ENCODE measurements around the gene ZFYVE21.
"Not testable (repeated sequence)": the region's sequence is repeated elsewhere in the genome, so short reads cannot be mapped to it uniquely, and the experiment has no call there.

The ZFYVE21 gene

GRCh38 chr14:103688906-103689902 lies 26.4 kb upstream of the ZFYVE21 start:
- no peak overlapping the region for H2BK5ac ChIP-seq (ENCODE audit: low read depth, low read length, poor library complexity)
- WGBS (ENCODE audit: extremely low coverage, insufficient coverage, insufficient read length), result 100% methylated on average over 5 of the region's 16 CpGs
- H4K12ac ChIP-seq (ENCODE audit: low read depth, low read length), result no peak overlapping the region
- H3K27me3 ChIP-seq (ENCODE audit: insufficient read depth, low read length), result no peaks in the 10 kb centered on the region
- no peak overlapping the region for H4K91ac ChIP-seq (ENCODE audit: low read depth, low read length)
- peaks cover 4% of the 10 kb centered on the region in 2 experiments for H3K4me1 ChIP-seq (ENCODE audit: control insufficient read depth in 1 of 2, insufficient read depth in 2 of 2, low read length in 2 of 2)
- no peaks in the 10 kb centered on the region for H3K79me2 ChIP-seq (ENCODE audit: control insufficient read depth, insufficient read depth, low read length, poor library complexity)
- DNase-seq, result no peak
- H3K18ac ChIP-seq (ENCODE audit: low read length), result no peak overlapping the region
- H2BK120ac ChIP-seq (ENCODE audit: insufficient read depth, low read length, poor library complexity), result no peak overlapping the region
- no peak overlapping the region for H3K9ac ChIP-seq (ENCODE audit: low read length)
- no peak overlapping the region for H3K4me3 ChIP-seq (ENCODE audit: low read depth, low read length)
- no peak overlapping the region for H3K4me2 ChIP-seq (ENCODE audit: low read length)
- no peak overlapping the region for H3K23ac ChIP-seq (ENCODE audit: low read length)
- no peak overlapping the region for H3K4ac ChIP-seq (ENCODE audit: low read depth, low read length)
- no peak overlapping the region for H4K8ac ChIP-seq (ENCODE audit: low read depth, low read length)
- H2BK12ac ChIP-seq (ENCODE audit: low read length), result no peak overlapping the region
- peaks cover 53 to 68% of the 10 kb centered on the region in 2 experiments for H3K36me3 ChIP-seq (ENCODE audit: control insufficient read depth in 1 of 2, insufficient read depth in 2 of 2, low read length in 2 of 2)
- H3K9me3 ChIP-seq (ENCODE audit: insufficient read depth, low read depth, low read length), result no peaks in the 10 kb centered on the region
- H3K79me1 ChIP-seq (ENCODE audit: low read length), result no peaks in the 10 kb centered on the region
- H3K14ac ChIP-seq (ENCODE audit: low read length), result no peak overlapping the region
- no peak overlapping the region for H2AK5ac ChIP-seq (ENCODE audit: low read length)
- no peak overlapping the region for H2AFZ ChIP-seq (ENCODE audit: insufficient read depth, low read length, poor library complexity)
- H3K27ac ChIP-seq (ENCODE audit: low read depth, low read length), result no peak overlapping the region

- Histone ChIP-seq H3K27me3 (ENCODE audit: insufficient read depth, low read length) (no peaks in the 10 kb centered on the region), H4K8ac (ENCODE audit: low read depth, low read length) (no peak overlapping the region), H4K91ac (ENCODE audit: low read depth, low read length) (no peak overlapping the region), H3K14ac (ENCODE audit: low read length) (no peak overlapping the region), H3K4me3 (ENCODE audit: low read depth, low read length) (no peak overlapping the region), H3K9me3 (ENCODE audit: insufficient read depth, low read depth, low read length) (no peaks in the 10 kb centered on the region), H3K9ac (ENCODE audit: low read length) (no peak overlapping the region), H3K4me1 (ENCODE audit: control insufficient read depth in 1 of 2, insufficient read depth in 2 of 2, low read length in 2 of 2) (peaks cover 4% of the 10 kb centered on the region in 2 experiments), H3K27ac (ENCODE audit: low read depth, low read length) (no peak overlapping the region), H3K36me3 (ENCODE audit: control insufficient read depth in 1 of 2, insufficient read depth in 2 of 2, low read length in 2 of 2) (peaks cover 56 to 65% of the 10 kb centered on the region in 2 experiments), H2AK5ac (ENCODE audit: low read length) (no peak overlapping the region), H4K12ac (ENCODE audit: low read depth, low read length) (no peak overlapping the region), H2BK5ac (ENCODE audit: low read depth, low read length, poor library complexity) (no peak overlapping the region), H3K4me2 (ENCODE audit: low read length) (no peak overlapping the region), H3K18ac (ENCODE audit: low read length) (no peak overlapping the region), H3K79me1 (ENCODE audit: low read length) (no peaks in the 10 kb centered on the region), H3K4ac (ENCODE audit: low read depth, low read length) (no peak overlapping the region), H3K79me2 (ENCODE audit: control insufficient read depth, insufficient read depth, low read length, poor library complexity) (no peaks in the 10 kb centered on the region), H2BK120ac (ENCODE audit: insufficient read depth, low read length, poor library complexity) (no peak overlapping the region), H2BK12ac (ENCODE audit: low read length) (no peak overlapping the region), H2AFZ (ENCODE audit: insufficient read depth, low read length, poor library complexity) (no peak overlapping the region), H3K23ac (ENCODE audit: low read length) (no peak overlapping the region)
- no CpG with 5 or more reads among the region's 8 CpGs for WGBS (ENCODE audit: extremely low coverage, insufficient coverage, insufficient read length)
- no peak for DNase-seq
Measured at GRCh38 chr14:103690332-103690731, 25.3 kb upstream of the ZFYVE21 start.

- not testable (repeated sequence) for H4K12ac ChIP-seq (ENCODE audit: low read depth, low read length); H3K27me3 ChIP-seq (ENCODE audit: insufficient read depth, low read length); H2BK12ac ChIP-seq (ENCODE audit: low read length); H3K4me2 ChIP-seq (ENCODE audit: low read length); H3K4ac ChIP-seq (ENCODE audit: low read depth, low read length); H3K4me3 ChIP-seq (ENCODE audit: low read depth, low read length); H2AK5ac ChIP-seq (ENCODE audit: low read length); H3K79me2 ChIP-seq (ENCODE audit: control insufficient read depth, insufficient read depth, low read length, poor library complexity); H3K9ac ChIP-seq (ENCODE audit: low read length); H3K9me3 ChIP-seq (ENCODE audit: insufficient read depth, low read depth, low read length); H3K4me1 ChIP-seq (ENCODE audit: control insufficient read depth in 1 of 2, insufficient read depth in 2 of 2, low read length in 2 of 2); DNase-seq; H3K23ac ChIP-seq (ENCODE audit: low read length); H2BK120ac ChIP-seq (ENCODE audit: insufficient read depth, low read length, poor library complexity); H4K91ac ChIP-seq (ENCODE audit: low read depth, low read length); H3K79me1 ChIP-seq (ENCODE audit: low read length); H2BK5ac ChIP-seq (ENCODE audit: low read depth, low read length, poor library complexity); H4K8ac ChIP-seq (ENCODE audit: low read depth, low read length); H3K18ac ChIP-seq (ENCODE audit: low read length); H3K27ac ChIP-seq (ENCODE audit: low read depth, low read length); H2AFZ ChIP-seq (ENCODE audit: insufficient read depth, low read length, poor library complexity); H3K14ac ChIP-seq (ENCODE audit: low read length)
- no CpG with 5 or more reads among the region's 5 CpGs for WGBS (ENCODE audit: extremely low coverage, insufficient coverage, insufficient read length)
- peaks cover 55 to 65% of the 10 kb centered on the region in 2 experiments for H3K36me3 ChIP-seq (ENCODE audit: control insufficient read depth in 1 of 2, insufficient read depth in 2 of 2, low read length in 2 of 2)
Measured at GRCh38 chr14:103691655-103692054, 24.0 kb upstream of the ZFYVE21 start.

GRCh38 chr14:103692159-103692558 lies 23.5 kb upstream of the ZFYVE21 start:
- Histone ChIP-seq H3K23ac (ENCODE audit: low read length) (no peak overlapping the region), H3K27ac (ENCODE audit: low read depth, low read length) (no peak overlapping the region), H3K79me1 (ENCODE audit: low read length) (no peaks in the 10 kb centered on the region), H3K4me3 (ENCODE audit: low read depth, low read length) (peak overlapping the region; percentile 58), H3K9ac (ENCODE audit: low read length) (no peak overlapping the region), H4K12ac (ENCODE audit: low read depth, low read length) (no peak overlapping the region), H3K36me3 (ENCODE audit: control insufficient read depth in 1 of 2, insufficient read depth in 2 of 2, low read length in 2 of 2) (peaks cover 54 to 61% of the 10 kb centered on the region in 2 experiments), H2AFZ (ENCODE audit: insufficient read depth, low read length, poor library complexity) (no peak overlapping the region), H3K9me3 (ENCODE audit: insufficient read depth, low read depth, low read length) (peaks cover 2% of the 10 kb centered on the region), H3K14ac (ENCODE audit: low read length) (no peak overlapping the region), H3K18ac (ENCODE audit: low read length) (no peak overlapping the region), H3K79me2 (ENCODE audit: control insufficient read depth, insufficient read depth, low read length, poor library complexity) (no peaks in the 10 kb centered on the region), H2BK12ac (ENCODE audit: low read length) (no peak overlapping the region), H3K4ac (ENCODE audit: low read depth, low read length) (no peak overlapping the region), H2BK5ac (ENCODE audit: low read depth, low read length, poor library complexity) (no peak overlapping the region), H3K4me1 (ENCODE audit: control insufficient read depth in 1 of 2, insufficient read depth in 2 of 2, low read length in 2 of 2) (peaks cover 0 to 2% of the 10 kb centered on the region in 2 experiments), H2BK120ac (ENCODE audit: insufficient read depth, low read length, poor library complexity) (no peak overlapping the region), H3K4me2 (ENCODE audit: low read length) (no peak overlapping the region), H2AK5ac (ENCODE audit: low read length) (no peak overlapping the region), H3K27me3 (ENCODE audit: insufficient read depth, low read length) (no peaks in the 10 kb centered on the region), H4K8ac (ENCODE audit: low read depth, low read length) (no peak overlapping the region), H4K91ac (ENCODE audit: low read depth, low read length) (no peak overlapping the region)
- WGBS (ENCODE audit: extremely low coverage, insufficient coverage, insufficient read length), result no CpG with 5 or more reads among the region's 17 CpGs
- no peak for DNase-seq
